ENCODE results near the gene ACTN1.
"Not testable (repeated sequence)": the region's sequence is repeated elsewhere in the genome, so short reads cannot be mapped to it uniquely, and the experiment has no call there.

The ACTN1 gene

GRCh38 chr14:68979021-68979721 lies at the start of gene ACTN1:
Gene ACTN1, minus strand, starts transcription at chr14:68979302. Its CDS starts 246 bp downstream, at chr14:68979056.
- peak; percentile 83 for DNase-seq

- DNase-seq: no peak
Measured at GRCh38 chr14:69027242-69027913, 48.3 kb upstream of the ACTN1 start.

GRCh38 chr14:69023035-69023434 lies 43.9 kb upstream of the ACTN1 start:
- no peak for DNase-seq

- DNase-seq: not testable (repeated sequence)
Measured at GRCh38 chr14:69022093-69022492, 43.0 kb upstream of the ACTN1 start.

GRCh38 chr14:69017706-69018105 lies 38.6 kb upstream of the ACTN1 start:
- DNase-seq: no peak

GRCh38 chr14:69014829-69015259 lies 35.7 kb upstream of the ACTN1 start:
- DNase-seq: no peak

- DNase-seq: peak; percentile 9
Measured at GRCh38 chr14:69013943-69014782, 35.1 kb upstream of the ACTN1 start.

- no peak for DNase-seq
Measured at GRCh38 chr14:69012256-69012953, 33.3 kb upstream of the ACTN1 start.

- DNase-seq: no peak
Measured at GRCh38 chr14:69010648-69011047, 31.5 kb upstream of the ACTN1 start.

GRCh38 chr14:69008421-69008884 lies 29.4 kb upstream of the ACTN1 start:
- no peak for DNase-seq

- DNase-seq: no peak
Measured at GRCh38 chr14:69006346-69006745, 27.2 kb upstream of the ACTN1 start.

- no peak for DNase-seq
Measured at GRCh38 chr14:69005432-69006148, 26.5 kb upstream of the ACTN1 start.

GRCh38 chr14:69004731-69005431 lies 25.8 kb upstream of the ACTN1 start:
- no peak for DNase-seq

GRCh38 chr14:69003626-69004025 lies 24.5 kb upstream of the ACTN1 start:
- no peak for DNase-seq

GRCh38 chr14:69002069-69002468 lies 23.0 kb upstream of the ACTN1 start:
- DNase-seq: no peak

GRCh38 chr14:69001375-69001774 lies 22.3 kb upstream of the ACTN1 start:
- no peak for DNase-seq

- DNase-seq: no peak
Measured at GRCh38 chr14:68998062-68998461, 19.0 kb upstream of the ACTN1 start.

- no peak for DNase-seq
Measured at GRCh38 chr14:68995731-68996130, 16.6 kb upstream of the ACTN1 start.

GRCh38 chr14:68994056-68994455 lies 15.0 kb upstream of the ACTN1 start:
- DNase-seq: no peak

GRCh38 chr14:68987653-68988036 lies 8.5 kb upstream of the ACTN1 start:
- no peak for DNase-seq

- no peak for DNase-seq
Measured at GRCh38 chr14:68986926-68987652, 8.0 kb upstream of the ACTN1 start.
